Mesodermal cell (in vitro differentiated cells): ENCODE results near the gene PICALM.

Source experiments
- H3K27ac ChIP-seq: 2 replicates; pipeline ENCODE4 v1.7.0; 2013; ENCODE audit warnings: mild to moderate bottlenecking, low read depth, low read length, moderate library complexity; ENCODE audit not compliant: severe bottlenecking
- H3K36me3 ChIP-seq: 2 replicates; pipeline ENCODE4 v1.7.1; 2013; ENCODE audit warnings: mild to moderate bottlenecking, low read length, moderate library complexity; ENCODE audit not compliant: control insufficient read depth, insufficient read depth
- H3K4me1 ChIP-seq: one replicate; pipeline ENCODE4 v1.7.1; 2013; ENCODE audit warnings: mild to moderate bottlenecking, low read length; ENCODE audit not compliant: insufficient read depth, control insufficient read depth, poor library complexity, severe bottlenecking
- H3K4me3 ChIP-seq: 2 replicates; pipeline ENCODE4 v1.7.0; 2013; ENCODE audit warnings: low read length, control low read depth, mild to moderate bottlenecking; ENCODE audit not compliant: insufficient read depth, poor library complexity, severe bottlenecking; ENCODE audit errors: extremely low read depth
- H3K9me3 ChIP-seq: 2 replicates; pipeline ENCODE4 v1.7.1; 2013; ENCODE audit warnings: mild to moderate bottlenecking, low read length, moderate library complexity; ENCODE audit not compliant: control insufficient read depth
- WGBS, 2 experiments: methylation state at CpG; one replicate each; pipeline ENCODE4 v1.1.5; 2013; ENCODE audit warnings: missing lambda C conversion rate in 2 of 2; ENCODE audit not compliant: insufficient coverage in 2 of 2; 5-methylcytosine and 5-hydroxymethylcytosine counted together

PICALM gene

DNA sequence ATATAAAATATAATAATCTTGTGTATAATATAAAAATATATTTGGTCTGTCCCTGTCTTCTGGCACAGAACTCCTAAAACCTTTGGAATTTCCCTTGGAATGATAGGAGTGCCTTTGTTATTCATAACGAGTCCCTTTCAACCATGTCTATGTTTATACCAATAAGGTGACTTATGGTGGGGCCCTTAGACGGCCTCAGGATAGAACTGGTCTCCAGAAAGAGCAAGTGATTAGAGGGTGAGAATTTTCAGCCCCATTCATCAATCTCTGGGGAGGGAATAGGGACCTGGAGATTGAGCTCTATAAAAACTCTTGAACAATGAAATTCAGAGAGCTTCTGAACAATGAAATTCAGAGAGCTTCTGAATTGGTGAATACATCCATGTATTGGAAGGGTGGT lies 18.4 kb upstream of the PICALM start:
- peaks cover 10% of the 10 kb centered on the region for H3K4me1 ChIP-seq
- H3K4me3 ChIP-seq, result no peak overlapping the region
- H3K36me3 ChIP-seq, result no peaks in the 10 kb centered on the region
- H3K27ac ChIP-seq, result no peak overlapping the region
- no peaks in the 10 kb centered on the region for H3K9me3 ChIP-seq
- 71% methylated on average over 1 of the region's 2 CpGs; no CpG with 5 or more reads in 1 of the 2 experiments for WGBS, 2 experiments

DNA sequence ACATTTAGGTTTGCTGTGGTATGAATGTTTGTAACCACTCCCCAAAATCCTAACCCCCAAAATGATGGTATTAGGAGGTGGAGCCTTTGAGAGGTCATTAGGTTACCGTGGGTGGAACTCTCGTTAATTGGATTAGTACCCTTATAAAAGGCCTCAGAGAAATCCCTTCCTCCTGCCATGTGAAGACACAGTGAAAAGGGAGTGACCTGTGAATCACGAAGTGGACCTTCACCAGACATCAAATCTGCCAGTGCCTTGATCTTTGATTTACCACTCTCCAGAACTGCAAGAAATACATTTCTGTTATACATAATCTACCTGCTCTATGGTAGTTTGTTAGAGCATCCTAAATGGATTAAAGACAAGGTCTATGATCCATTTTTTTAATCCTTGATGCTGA lies 12.6 kb upstream of the PICALM start:
- Histone ChIP-seq H3K27ac (no peak overlapping the region), H3K9me3 (no peaks in the 10 kb centered on the region), H3K4me3 (no peak overlapping the region), H3K4me1 (no peaks in the 10 kb centered on the region), H3K36me3 (no peaks in the 10 kb centered on the region)
- 83 to 100% methylated on average over 1 of the region's 3 CpGs for WGBS, 2 experiments

DNA sequence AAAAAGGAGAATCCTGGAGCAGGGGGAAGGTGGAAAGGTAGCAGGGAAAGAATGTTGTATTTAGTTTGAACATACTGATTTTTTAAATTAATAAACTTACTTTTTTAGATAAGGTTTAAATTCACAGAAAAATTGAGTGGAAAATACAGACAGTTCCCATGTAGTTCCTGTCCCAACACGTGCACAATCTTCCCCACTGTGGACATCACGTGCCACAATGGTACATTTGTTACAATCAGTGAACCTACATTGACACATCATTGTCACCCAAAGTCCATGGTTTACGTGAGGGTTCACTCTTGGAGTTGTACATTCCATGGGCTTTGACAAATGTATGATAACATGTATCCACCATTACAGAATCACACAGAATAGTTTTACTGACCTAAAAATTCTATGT lies 10.5 kb upstream of the PICALM start:
- Histone ChIP-seq H3K9me3 (no peaks in the 10 kb centered on the region), H3K36me3 (no peaks in the 10 kb centered on the region), H3K4me1 (no peaks in the 10 kb centered on the region), H3K4me3 (no peak overlapping the region), H3K27ac (no peak overlapping the region)
- WGBS, 2 experiments, result 92 to 95% methylated on average over 2 of the region's 3 CpGs

DNA sequence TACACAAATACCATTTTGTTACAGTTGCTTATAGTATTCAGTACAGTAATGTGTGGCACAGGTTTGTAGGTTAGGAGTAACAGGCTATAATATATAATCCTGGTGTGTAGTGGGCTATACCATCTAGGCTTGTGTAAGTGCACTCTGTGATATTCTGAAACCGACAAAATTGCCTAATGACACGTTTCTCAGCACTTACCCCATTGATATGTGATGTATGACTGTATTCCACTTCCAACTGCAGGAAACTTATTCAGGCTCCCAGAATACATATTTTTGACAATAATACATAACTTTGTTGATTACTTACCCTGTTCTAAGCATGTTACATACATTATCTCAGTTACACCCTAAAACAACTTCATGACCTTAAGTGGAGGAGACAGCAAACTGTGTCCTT lies 5.1 kb upstream of the PICALM start:
- no CpG with 5 or more reads among the region's 2 CpGs for WGBS, 2 experiments
- no peak overlapping the region for H3K4me3 ChIP-seq
- no peaks in the 10 kb centered on the region for H3K9me3 ChIP-seq
- H3K36me3 ChIP-seq, result no peaks in the 10 kb centered on the region
- peaks cover 21% of the 10 kb centered on the region for H3K4me1 ChIP-seq
- no peak overlapping the region for H3K27ac ChIP-seq

DNA sequence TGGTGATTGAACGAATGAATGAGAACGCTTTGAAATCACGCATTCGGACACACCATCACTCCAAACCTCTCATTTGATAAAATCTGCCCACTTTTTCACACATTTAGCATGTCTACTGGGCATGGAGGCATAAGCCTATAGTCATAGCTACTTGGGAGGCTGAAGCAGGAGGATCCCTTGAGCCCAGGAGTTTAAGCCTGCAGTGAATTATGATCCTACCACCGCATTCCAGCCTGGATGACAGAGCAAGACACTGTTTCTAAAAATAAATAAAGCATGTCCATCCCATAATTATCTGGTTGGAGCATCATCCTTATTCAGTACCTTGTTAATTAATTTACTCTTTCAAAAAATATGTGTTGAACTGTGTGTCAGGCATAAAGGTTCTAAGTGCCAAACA lies 3.3 kb upstream of the PICALM start:
- H3K27ac ChIP-seq, result no peak overlapping the region
- WGBS, 2 experiments, result no CpG with 5 or more reads among the region's 5 CpGs
- no peaks in the 10 kb centered on the region for H3K36me3 ChIP-seq
- no peak overlapping the region for H3K4me3 ChIP-seq
- no peaks in the 10 kb centered on the region for H3K9me3 ChIP-seq
- peaks cover 21% of the 10 kb centered on the region for H3K4me1 ChIP-seq

DNA sequence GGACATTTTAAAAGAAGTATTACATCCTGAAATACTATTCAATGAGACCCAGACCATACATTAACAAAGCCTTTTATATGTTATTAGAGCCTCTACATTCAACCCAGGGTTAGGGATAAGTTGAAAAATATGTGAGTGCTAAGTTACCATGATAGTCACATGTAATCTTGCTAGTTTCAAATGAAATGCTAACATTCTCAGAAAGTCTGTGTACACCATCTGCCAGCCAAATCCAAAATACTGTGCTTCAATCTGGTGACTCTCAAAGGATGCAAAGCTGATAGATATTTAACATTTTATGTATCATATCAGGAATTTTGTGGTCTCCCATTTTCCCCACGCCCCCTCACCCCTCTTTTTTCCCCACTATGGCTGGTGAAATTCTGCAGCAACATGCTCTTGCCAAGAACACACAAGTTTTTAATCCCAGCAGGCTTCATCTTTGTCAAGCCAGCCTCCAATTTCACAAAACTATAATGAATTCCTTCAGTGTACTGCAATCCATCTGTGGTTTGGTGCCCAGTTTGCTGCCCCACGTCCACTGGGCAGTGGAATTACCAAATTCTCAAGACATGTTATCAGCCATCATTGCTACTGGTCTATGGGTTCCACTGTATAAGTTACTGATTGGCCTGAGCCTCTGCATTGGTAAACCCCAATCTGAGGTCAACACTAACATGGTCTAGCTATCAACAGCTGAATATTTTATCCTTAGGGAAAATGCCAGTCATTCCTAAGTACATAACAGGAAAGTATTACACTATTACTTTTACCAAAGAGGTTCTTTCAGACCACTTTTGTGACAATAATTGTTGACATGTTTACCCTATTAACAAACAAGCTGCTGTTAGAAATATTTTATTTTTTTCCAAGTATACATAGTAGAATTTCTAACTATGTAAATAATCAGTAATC lies 1.5 kb upstream of the PICALM start:
- H3K4me3 ChIP-seq, result peak overlapping the region; percentile 46
- H3K9me3 ChIP-seq, result no peaks in the 10 kb centered on the region
- H3K27ac ChIP-seq, result peak overlapping the region; percentile 100
- no peaks in the 10 kb centered on the region for H3K36me3 ChIP-seq
- H3K4me1 ChIP-seq, result peaks cover 21% of the 10 kb centered on the region
- WGBS, 2 experiments, result 53 to 100% methylated on average over 1 to 2 of the region's 2 CpGs

DNA sequence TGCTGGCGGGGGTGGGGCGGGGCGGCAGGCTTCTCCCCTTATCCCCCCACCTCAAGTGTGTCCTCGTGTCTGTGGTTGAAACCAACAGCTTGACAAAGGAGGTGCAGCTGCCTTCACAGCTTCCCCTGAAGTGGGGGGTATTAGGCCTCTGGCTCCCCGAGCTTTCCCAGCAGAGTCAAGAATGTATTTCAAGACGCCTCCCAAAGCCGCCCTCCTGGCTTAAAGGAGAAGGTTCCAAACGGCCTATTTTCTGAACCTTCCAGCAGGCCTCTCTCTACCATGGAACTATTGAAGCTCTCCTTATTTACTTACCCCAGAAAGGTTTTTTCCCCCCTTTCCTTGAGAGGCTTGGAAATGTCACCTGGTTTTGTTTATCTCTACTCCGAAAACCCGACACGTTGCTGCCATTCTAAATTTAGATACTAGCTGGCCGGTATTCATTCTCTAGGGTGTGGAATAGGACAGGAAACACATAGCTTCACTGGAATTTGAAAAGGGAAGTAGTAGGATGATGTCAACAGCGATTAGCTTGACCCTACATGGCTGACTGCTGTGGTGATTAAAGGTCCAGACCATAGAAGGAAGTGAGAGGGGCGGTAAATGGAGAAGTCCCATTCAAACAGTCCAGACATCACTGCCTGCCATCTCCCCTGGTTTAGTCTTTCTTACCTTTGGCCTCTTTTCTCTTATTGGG lies 671 bp upstream of the PICALM start:
- H3K4me3 ChIP-seq, result peak overlapping the region; percentile 46
- no peaks in the 10 kb centered on the region for H3K36me3 ChIP-seq
- WGBS, 2 experiments, result 0 to 8% methylated on average over 5 to 8 of the region's 14 CpGs
- H3K9me3 ChIP-seq, result no peaks in the 10 kb centered on the region
- H3K4me1 ChIP-seq, result peaks cover 21% of the 10 kb centered on the region
- peak overlapping the region; percentile 100 for H3K27ac ChIP-seq

DNA sequence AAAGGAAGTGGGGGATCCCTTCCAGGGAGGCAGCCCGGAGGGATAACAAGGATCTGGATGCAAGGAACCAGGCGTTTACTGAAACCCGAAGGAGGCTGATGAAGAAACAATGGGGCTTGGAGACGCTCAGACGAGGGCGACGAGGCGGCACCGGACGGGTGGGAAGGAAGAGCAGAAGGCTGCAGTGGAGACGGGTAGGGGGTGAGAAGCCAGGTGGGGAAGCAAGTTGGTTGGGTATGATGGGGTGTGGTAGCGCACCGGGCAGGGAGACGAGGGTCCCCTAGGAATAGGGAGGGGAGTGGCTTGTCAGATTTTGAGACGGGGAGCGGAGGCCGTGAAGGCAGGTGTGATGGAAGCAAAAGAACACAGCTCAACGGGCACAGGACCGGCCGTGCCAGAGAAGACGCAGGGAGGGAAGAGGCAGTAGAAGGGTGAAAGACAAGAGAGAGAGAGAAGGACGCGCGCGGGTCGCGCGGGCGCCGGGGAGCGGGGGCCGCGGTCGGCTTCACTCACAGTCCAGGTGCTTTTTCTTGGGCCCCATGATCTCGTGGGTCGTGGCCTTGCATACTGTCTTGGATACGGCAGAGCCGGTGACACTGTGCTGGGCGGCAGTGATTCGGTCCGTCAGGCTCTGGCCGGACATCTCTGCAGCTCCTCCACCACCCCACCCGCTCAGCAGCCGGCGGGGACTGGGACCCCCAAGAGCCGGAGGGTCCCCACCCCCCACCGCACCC lies 579 bp downstream of the PICALM start:
- peak overlapping the region; percentile 100 for H3K27ac ChIP-seq
- WGBS, 2 experiments, result 0 to 1% methylated on average over 32 to 39 of the region's 47 CpGs
- H3K36me3 ChIP-seq, result no peaks in the 10 kb centered on the region
- H3K4me3 ChIP-seq, result peak overlapping the region; percentile 96
- no peaks in the 10 kb centered on the region for H3K9me3 ChIP-seq
- peaks cover 21% of the 10 kb centered on the region for H3K4me1 ChIP-seq

DNA sequence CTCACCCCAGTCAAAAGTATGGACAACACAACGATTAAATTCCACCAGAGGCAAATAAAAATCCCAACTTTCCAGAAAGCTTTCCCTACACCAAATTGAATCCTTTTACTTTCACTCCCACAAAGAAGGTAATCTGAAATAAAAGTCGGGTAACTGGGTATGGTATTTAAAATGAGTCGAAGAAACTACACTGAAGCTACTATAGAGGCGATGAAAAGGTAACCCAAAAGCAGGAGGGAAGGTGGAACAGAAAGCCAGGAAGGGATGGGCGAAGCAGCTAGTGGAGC lies 1.1 kb downstream of the PICALM start:
- Histone ChIP-seq H3K4me1 (peaks cover 21% of the 10 kb centered on the region), H3K36me3 (no peaks in the 10 kb centered on the region), H3K9me3 (no peaks in the 10 kb centered on the region), H3K27ac (peak overlapping the region; percentile 100), H3K4me3 (peak overlapping the region; percentile 96)
- 0% methylated on average over 2 to 4 of the region's 5 CpGs for WGBS, 2 experiments

DNA sequence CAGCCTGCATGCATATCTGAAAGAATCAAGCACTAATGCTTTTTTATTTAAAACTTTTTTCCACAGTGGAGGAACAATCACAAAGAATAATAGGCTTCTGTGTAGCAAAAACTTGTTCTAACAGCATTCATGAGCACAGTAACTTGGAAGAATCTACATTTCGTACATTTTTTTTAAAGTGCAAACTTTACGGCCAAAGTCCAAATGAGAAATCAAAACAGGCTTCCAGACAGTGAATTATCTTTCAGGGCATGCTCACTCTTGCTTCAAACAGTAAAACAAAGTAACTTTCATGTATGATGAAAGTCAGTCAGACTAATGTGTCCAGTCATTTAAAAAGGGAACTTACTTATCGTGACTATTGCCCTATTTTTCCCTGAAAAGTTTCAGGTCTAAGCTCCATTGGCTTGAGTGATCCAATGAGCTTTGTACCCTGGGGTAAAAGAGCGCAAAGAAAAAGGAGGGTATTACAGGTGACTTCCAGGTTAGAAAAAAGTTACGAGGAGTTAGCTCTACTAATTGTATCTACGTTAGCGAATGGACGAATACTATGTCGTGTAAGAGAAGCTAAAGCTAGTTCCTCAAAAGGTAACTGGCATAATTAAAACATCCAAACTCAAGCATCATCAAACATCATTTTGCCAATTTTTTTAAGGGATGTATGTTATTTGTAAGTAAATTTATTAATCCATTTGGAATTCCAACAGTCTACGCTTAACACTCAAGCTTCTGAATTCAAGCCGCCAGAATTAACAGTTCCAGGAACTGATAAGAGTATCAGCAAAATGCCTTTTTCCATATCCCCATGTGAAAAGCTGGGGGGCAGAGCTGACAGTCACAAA lies 1.7 kb downstream of the PICALM start:
- Histone ChIP-seq H3K36me3 (peaks cover 1% of the 10 kb centered on the region), H3K4me1 (peaks cover 15% of the 10 kb centered on the region), H3K4me3 (peak overlapping the region; percentile 96), H3K9me3 (no peaks in the 10 kb centered on the region), H3K27ac (peak overlapping the region; percentile 100)
- 0 to 6% methylated on average over 3 to 8 of the region's 11 CpGs for WGBS, 2 experiments
